Fibroblast of mammary gland (primary cell): ENCODE measurements around the gene LRRC28.

Experiments used
- DNase-seq: peaks from one replicate; pipeline ENCODE4 v3.0.0-alpha.2; 2010; ENCODE audit warnings: low read depth
- H3K4me3 ChIP-seq: 2 replicates; pipeline ENCODE4 v1.5.1; 2011; ENCODE audit warnings: low read depth, mild to moderate bottlenecking, low read length, moderate library complexity; ENCODE audit not compliant: control insufficient read depth
- TF ChIP-seq, protein P1 (sequence below): conservative IDR thresholded peaks from 2 replicates; pipeline ENCODE4 v1.5.1; 2011; ENCODE audit warnings: low read depth, low read length, inconsistent platforms; ENCODE audit not compliant: control insufficient read depth, insufficient read depth

LRRC28 gene

DNA sequence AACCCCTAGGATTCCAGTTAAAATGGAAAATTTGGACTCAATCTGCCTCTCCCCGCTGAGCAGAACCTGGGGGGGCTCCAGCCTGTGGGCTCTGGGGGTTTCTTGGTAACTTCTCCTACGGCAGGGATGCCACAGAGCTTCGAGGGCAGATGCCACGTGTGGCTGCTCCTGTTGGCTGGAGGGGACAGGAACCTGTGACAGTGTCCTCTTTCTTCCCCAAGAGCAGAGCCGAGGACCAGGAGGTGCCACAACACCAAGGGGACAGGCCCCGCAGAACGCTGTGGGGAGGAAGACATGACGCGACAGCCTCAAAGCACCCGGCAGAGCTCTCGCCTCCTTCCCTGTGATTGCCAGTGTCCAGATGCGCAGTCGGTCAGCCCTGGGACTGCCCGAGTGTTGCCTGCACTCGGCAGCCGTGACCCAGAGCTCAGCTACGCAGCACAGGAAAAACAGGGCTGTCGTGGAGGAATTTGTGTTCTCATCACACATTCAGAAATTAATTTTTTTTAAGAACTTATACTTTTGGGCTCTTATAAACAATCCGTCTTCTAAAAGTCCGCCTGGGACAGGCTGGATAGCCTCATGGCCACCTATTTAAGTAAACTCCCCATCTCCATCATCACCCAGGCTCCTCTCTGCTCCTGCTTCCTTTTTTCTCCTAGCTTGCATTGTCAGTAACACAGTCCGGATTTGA is 182.6 kb downstream of the LRRC28 start:
- no peak overlapping the region for H3K4me3 ChIP-seq
- no peak for DNase-seq
- TF ChIP-seq, protein P1, sequence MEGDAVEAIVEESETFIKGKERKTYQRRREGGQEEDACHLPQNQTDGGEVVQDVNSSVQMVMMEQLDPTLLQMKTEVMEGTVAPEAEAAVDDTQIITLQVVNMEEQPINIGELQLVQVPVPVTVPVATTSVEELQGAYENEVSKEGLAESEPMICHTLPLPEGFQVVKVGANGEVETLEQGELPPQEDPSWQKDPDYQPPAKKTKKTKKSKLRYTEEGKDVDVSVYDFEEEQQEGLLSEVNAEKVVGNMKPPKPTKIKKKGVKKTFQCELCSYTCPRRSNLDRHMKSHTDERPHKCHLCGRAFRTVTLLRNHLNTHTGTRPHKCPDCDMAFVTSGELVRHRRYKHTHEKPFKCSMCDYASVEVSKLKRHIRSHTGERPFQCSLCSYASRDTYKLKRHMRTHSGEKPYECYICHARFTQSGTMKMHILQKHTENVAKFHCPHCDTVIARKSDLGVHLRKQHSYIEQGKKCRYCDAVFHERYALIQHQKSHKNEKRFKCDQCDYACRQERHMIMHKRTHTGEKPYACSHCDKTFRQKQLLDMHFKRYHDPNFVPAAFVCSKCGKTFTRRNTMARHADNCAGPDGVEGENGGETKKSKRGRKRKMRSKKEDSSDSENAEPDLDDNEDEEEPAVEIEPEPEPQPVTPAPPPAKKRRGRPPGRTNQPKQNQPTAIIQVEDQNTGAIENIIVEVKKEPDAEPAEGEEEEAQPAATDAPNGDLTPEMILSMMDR = no peak

DNA sequence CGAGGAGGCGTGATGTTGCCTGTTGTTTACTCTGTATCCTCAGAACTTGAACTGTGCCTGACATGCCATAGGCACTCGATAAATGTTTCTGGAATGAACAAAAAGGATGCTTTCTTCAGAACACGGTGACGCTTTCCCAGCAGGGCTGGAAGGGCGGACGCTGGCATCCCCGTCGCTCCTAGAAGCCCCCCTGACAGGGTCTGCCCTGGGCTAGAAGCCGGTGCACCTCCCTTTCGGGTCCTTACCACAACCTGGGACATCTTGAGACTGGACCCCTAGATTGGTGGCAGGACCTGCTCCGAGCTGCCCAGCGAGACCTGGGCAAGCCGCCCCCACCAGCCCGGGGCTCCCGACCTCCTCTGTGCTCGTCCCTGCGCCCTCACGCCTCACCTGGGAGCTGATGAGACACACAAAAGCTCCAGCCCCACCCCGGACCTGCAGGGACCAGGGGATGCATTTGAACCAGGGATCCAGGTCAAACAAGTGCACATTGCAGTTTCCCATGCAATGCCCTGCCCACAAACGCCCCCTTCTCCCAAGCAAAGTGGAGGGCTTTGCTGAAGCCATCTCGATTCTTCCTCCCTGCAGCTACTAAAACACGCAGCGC is 183.3 kb downstream of the LRRC28 start:
- no peak for DNase-seq
- H3K4me3 ChIP-seq = no peak overlapping the region
- TF ChIP-seq, protein P1 = no peak

DNA sequence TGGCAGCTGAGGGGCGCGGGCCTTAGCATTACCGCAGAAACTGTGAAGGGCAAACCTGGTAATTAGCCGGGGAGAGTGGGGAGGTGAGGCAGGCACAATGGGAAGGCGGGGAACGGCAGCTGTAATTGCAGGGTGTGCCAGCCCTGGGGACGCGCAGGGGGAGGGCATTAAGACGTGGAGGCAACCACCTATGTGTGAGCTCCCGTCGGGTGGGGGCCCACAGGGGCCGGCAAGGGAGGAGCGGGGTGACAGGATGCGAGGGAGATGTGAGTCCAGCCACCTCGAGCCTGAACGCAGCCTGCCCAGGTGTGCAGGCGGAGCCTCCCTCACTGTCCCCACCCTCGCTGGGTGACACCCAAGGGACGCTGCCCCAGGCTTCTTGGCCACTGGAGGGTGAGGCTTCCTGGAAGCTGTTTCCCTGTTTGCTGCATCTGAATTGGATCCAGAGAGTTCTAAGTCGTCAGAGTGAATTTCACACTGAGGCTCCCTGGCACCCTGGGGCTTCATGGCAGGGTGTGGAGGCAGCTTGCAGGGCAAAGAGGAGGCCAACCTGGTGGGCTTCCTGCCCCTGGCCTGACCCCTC is 183.9 kb downstream of the LRRC28 start:
- no peak for DNase-seq
- H3K4me3 ChIP-seq = no peak overlapping the region
- TF ChIP-seq, protein P1 = no peak

DNA sequence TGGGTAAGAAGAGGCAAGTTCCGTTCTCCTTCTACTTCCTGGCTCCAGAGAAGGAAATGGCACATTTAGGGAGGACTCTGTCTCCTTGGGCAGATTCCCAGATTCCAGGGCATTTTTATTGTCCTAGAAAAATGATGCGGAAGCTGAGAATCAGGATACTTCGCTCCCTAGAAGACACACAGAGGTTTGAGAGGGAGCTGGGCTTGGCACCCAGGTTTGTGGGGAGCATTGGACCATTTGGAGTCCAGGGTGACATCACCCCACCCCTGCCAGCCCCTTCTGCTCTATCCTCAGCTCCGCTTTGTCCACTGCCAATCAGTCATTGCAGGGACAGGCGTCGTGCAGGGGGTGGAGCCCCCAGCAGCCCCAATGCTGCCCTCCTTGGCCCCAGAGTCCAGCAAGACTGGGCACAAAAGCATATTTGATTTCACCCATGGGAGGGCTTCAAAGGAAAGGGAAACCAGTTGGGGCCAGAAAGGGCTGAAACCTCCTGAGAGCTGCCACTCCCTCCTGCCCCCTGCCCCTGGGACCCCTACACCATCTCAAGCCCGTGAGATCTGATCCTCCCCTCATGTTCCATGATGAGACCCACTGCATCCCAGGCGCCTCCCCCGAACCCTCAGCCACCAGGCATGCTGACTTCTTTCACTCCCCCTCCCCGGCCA is 184.7 kb downstream of the LRRC28 start:
- no peak overlapping the region for H3K4me3 ChIP-seq
- DNase-seq = no peak
- TF ChIP-seq, protein P1 = no peak

DNA sequence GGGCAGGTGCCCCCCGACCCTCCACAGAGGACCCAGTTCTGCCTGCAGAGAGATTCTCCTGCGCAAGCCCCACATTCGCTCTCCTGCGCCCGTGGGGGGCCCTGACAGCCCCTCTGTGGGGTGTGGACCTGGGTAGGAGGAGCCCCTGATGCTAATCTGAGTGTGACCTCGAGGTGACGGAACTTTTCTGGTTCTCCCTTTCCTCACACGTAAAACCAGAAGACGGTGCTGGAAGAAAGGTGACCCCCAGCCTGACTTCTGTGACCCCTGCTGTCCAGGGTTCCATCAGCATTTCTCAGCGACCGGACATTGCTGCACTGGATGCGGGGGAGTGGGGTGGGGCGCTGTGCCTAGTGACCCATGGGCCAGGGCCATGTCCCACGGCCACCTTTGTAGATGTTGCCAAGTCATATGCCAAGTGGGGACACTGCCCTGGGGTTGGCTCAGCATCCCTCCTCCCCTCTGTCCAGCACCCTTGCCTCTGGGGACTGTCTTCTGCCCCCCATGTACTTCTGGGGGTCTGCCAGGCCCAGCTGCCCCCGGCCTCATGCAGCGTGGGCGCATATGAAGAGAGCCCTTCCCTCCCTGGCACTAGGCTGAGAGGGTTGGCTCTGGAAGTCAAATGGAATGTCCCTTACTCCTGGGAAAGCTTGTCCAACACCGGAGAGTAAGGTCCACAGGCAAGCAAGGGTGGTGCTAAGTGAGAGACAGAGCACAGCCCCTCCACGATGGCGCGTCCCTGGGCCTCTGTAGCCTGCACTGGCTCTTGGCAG is 185.4 kb downstream of the LRRC28 start:
- TF ChIP-seq, protein P1 = no peak
- no peak for DNase-seq
- H3K4me3 ChIP-seq = no peak overlapping the region
